Transverse colon (tissue), 4 donors: ENCODE measurements around the gene CAPN12. TPM values are rescaled to one million over a fixed set of nuclear protein-coding genes. Genes with fewer than 3 reads are reported as not detected.
A peak's percentile ranks its signal among the peaks of the same experiment; 100 is the strongest.

Source experiments
- DNase-seq: peaks from one replicate; pipeline ENCODE4 v3.0.0-alpha.2; 2019
- H3K27ac ChIP-seq, 4 donors: fragments of 200-600 bp; sonication (generic); 2 replicates each; pipeline ENCODE4 v1.5.1; 2016 to 2018; ENCODE audit warnings: inconsistent platforms in 4 of 4
- H3K27me3 ChIP-seq: fragments of 200-600 bp; sonication (generic); 2 replicates; pipeline ENCODE4 v1.5.1; 2017; ENCODE audit warnings: inconsistent platforms
- H3K36me3 ChIP-seq, 4 donors: fragments of 200-600 bp; sonication (generic); 2 replicates each; pipeline ENCODE4 v1.5.1; 2017 to 2019; ENCODE audit warnings: inconsistent platforms in 4 of 4
- H3K4me1 ChIP-seq, 4 donors: fragments of 200-600 bp; sonication (generic); 2 replicates each; pipeline ENCODE4 v1.5.1; 2017 to 2020; ENCODE audit warnings: inconsistent platforms in 4 of 4
- H3K4me3 ChIP-seq, 4 donors: fragments of 200-600 bp; sonication (generic); 1 replicate in 1 of 4; 2 replicates in 3 of 4; pipeline versions ENCODE4 v1.5.1 to v1.6.1; 2017 to 2019; ENCODE audit warnings: inconsistent platforms in 4 of 4
- H3K9me3 ChIP-seq, 2 donors: fragments of 200-600 bp; sonication (generic); 2 replicates each; pipeline ENCODE4 v1.5.1; 2017 to 2019; ENCODE audit warnings: inconsistent platforms in 2 of 2
- CTCF ChIP-seq, 5 experiments: fragments of 200-600 bp in 3 of 5; fragments of 450-650 bp in 2 of 5; sonication (generic) in 3 of 5; IDR thresholded peaks; 1 replicate in 2 of 5; 2 replicates in 3 of 5; pipeline ENCODE4 v1.5.1; 2016 to 2017; ENCODE audit warnings: antibody characterized with exemption in 5 of 5, inconsistent platforms in 3 of 5, mild to moderate bottlenecking in 2 of 5, moderate library complexity in 1 of 5
- EP300 ChIP-seq: sonication (generic); formaldehyde crosslinking; IDR thresholded peaks from one replicate; pipeline ENCODE4 v1.6.1; 2017; ENCODE audit warnings: antibody characterized with exemption, low read depth
- POLR2A ChIP-seq: fragments of 450-650 bp; IDR thresholded peaks from one replicate; pipeline ENCODE4 v1.6.1; 2016; ENCODE audit warnings: antibody characterized with exemption, mild to moderate bottlenecking, moderate library complexity
- POLR2AphosphoS5 ChIP-seq, 3 donors: sonication (generic); formaldehyde crosslinking; IDR thresholded peaks; one replicate each; pipeline ENCODE4 v1.6.1; 2016; ENCODE audit warnings: antibody characterized with exemption in 3 of 3
- whole genome bisulfite sequencing, 2 donors: methylation state at CpG; one replicate each; pipeline ENCODE4 v1.1.5; 2018; ENCODE audit warnings: low coverage in 1 of 2; 5-methylcytosine and 5-hydroxymethylcytosine counted together
- in situ Hi-C, 4 donors: fragments of 200-750 bp; cut with MboI; loops; one replicate each; pipeline versions ENCODE4 v1.15.0 to v1.15.1; 2017; ENCODE audit warnings: low sequenced_read_pairs in 3 of 4, low pct_ligation_motif_present in 1 of 4, low pct_unique_long_range_greater_than_20kb in 1 of 4
- intact Hi-C: fragments of 100-400 bp; cut with DNase I; formaldehyde crosslinking; loops from one replicate; pipeline ENCODE4 v1.15.1; 2023; ENCODE audit warnings: low total_unique reads
- total RNA-seq, 4 donors: library from RNA; depleted of rRNA; stranded (reverse); fragments of >200 nt; gene quantifications; one replicate each; pipeline ENCODE4 v1.1.0, GENCODE V29; 2016

CAPN12 gene
- total RNA-seq, 4 donors from 2014 or later = 2.6 to 44.8 (median 14.4) TPM; not detected in 1

- TF ChIP-seq POLR2AphosphoS5 (IDR thresholded peaks at IDR 0.05) (peak in 1 of 3 donors; percentile 3), POLR2A (no peak), CTCF (IDR thresholded peaks at IDR 0.05) (no peak)
- no peak for DNase-seq
- 92 to 100% methylated on average over 3 to 13 of the region's 13 CpGs for WGBS, 2 donors
- H3K27ac ChIP-seq = peak overlapping the region in 1 of 4 donors; percentile 78
- peaks cover 7 to 33% (median 26%) of the 10 kb centered on the region in 4 donors for H3K4me1 ChIP-seq
- no peaks in the 10 kb centered on the region for H3K9me3 ChIP-seq
- peaks cover 0 to 52% (median 17%) of the 10 kb centered on the region in 4 donors for H3K36me3 ChIP-seq
- H3K4me3 ChIP-seq = no peak overlapping the region
- H3K27me3 ChIP-seq = no peaks in the 10 kb centered on the region
- in situ Hi-C loops (no loop called here), intact Hi-C loops (no loop called here)
Observed at GRCh38 chr19:38704488-38705026, 39.7 kb downstream of the CAPN12 start.

- DNase-seq = no peak
- TF ChIP-seq POLR2AphosphoS5 (IDR thresholded peaks at IDR 0.05) (peak in 2 of 3 donors; percentile 5 to 12), EP300 (no peak)
- Histone ChIP-seq H3K27me3 (no peaks in the 10 kb centered on the region), H3K4me1 (peaks cover 7 to 43% (median 34%) of the 10 kb centered on the region in 4 donors), H3K9me3 (no peaks in the 10 kb centered on the region), H3K4me3 (no peak overlapping the region), H3K36me3 (peaks cover 0 to 42% (median 12%) of the 10 kb centered on the region in 4 donors), H3K27ac (peak overlapping the region in 1 of 4 donors; percentile 31)
- intact Hi-C loops (no loop called here), in situ Hi-C loops (no loop called here)
- WGBS, 2 donors = 90% methylated on average over 14 of the region's 14 CpGs; no CpG with 5 or more reads in 1 of the 2 donors
Observed at GRCh38 chr19:38703509-38703908, 40.8 kb downstream of the CAPN12 start.

GRCh38 chr19:38702278-38702677 is 42.0 kb downstream of the CAPN12 start:
- WGBS, 2 donors = 79% methylated on average over 14 of the region's 14 CpGs; no CpG with 5 or more reads in 1 of the 2 donors
- Histone ChIP-seq H3K27ac (peak overlapping the region; percentile 87 to 94 (median 92)), H3K27me3 (no peaks in the 10 kb centered on the region), H3K4me1 (peaks cover 9 to 54% (median 46%) of the 10 kb centered on the region in 4 donors), H3K9me3 (no peaks in the 10 kb centered on the region), H3K4me3 (no peak overlapping the region), H3K36me3 (peaks cover 0 to 35% (median 12%) of the 10 kb centered on the region in 4 donors)
- DNase-seq = no peak
- intact Hi-C loops (no loop called here), in situ Hi-C loops (no loop called here)
- TF ChIP-seq POLR2AphosphoS5 (IDR thresholded peaks at IDR 0.05) = no peak

GRCh38 chr19:38701455-38702063 is 42.7 kb downstream of the CAPN12 start:
- H3K27me3 ChIP-seq = no peaks in the 10 kb centered on the region
- peak overlapping the region; percentile 87 to 94 (median 92) for H3K27ac ChIP-seq
- TF ChIP-seq CTCF (IDR thresholded peaks at IDR 0.05) (no peak), EP300 (no peak), POLR2A (no peak), POLR2AphosphoS5 (IDR thresholded peaks at IDR 0.05) (peak in 1 of 3 donors; percentile 30)
- intact Hi-C loops = no loop called here
- H3K9me3 ChIP-seq = no peaks in the 10 kb centered on the region
- peaks cover 0 to 28% (median 9%) of the 10 kb centered on the region in 4 donors for H3K36me3 ChIP-seq
- H3K4me3 ChIP-seq = no peak overlapping the region
- H3K4me1 ChIP-seq = peaks cover 9 to 58% (median 52%) of the 10 kb centered on the region in 4 donors
- WGBS, 2 donors = 68% methylated on average over 11 of the region's 11 CpGs; no CpG with 5 or more reads in 1 of the 2 donors
- in situ Hi-C loops = no loop called here
- DNase-seq = peak; percentile 61

- intact Hi-C loops (no loop called here), in situ Hi-C loops (no loop called here)
- Histone ChIP-seq H3K27ac (peak overlapping the region; percentile 87 to 94 (median 92)), H3K9me3 (no peaks in the 10 kb centered on the region), H3K36me3 (peaks cover 0 to 22% (median 7%) of the 10 kb centered on the region in 4 donors), H3K4me1 (peaks cover 12 to 64% (median 55%) of the 10 kb centered on the region in 4 donors), H3K27me3 (no peaks in the 10 kb centered on the region), H3K4me3 (no peak overlapping the region)
- 83% methylated on average over 1 to 18 of the region's 18 CpGs for whole genome bisulfite sequencing, 2 donors
- TF ChIP-seq POLR2AphosphoS5 (IDR thresholded peaks at IDR 0.05) = no peak
- no peak for TF ChIP-seq POLR2A
- TF ChIP-seq CTCF (IDR thresholded peaks at IDR 0.05) = no peak
- no peak for TF ChIP-seq EP300
- no peak for DNase-seq
Observed at GRCh38 chr19:38700902-38701454, 43.3 kb downstream of the CAPN12 start.
